Caco-2 (cell line): ENCODE measurements around the gene YES1. TPM values are rescaled to one million over a fixed set of nuclear protein-coding genes. Genes with fewer than 3 reads are reported as not detected.

Experiments used
- BruUV-seq: library from RNA; stranded (reverse); fragments of 400-500 nt; replicated peaks from 2 replicates; lab custom pipeline; 2021; lab: Mats Ljungman, UMichigan
- CTCF ChIA-PET: fragments of 300-600 bp; sonication (Branson Sonifier 250); formaldehyde crosslinking; loops from one replicate; lab custom pipeline; 2022; ENCODE audit warnings: antibody characterized with exemption; lab: Charles Lee
- POLR2A ChIA-PET: fragments of 300-600 bp; sonication (Branson Sonifier 250); formaldehyde crosslinking; loops from one replicate; lab custom pipeline; 2022; ENCODE audit warnings: antibody characterized with exemption; lab: Charles Lee
- DNase-seq, 2 experiments: peaks; one replicate each; pipeline versions ENCODE4 v3.0.0 to v3.0.0-alpha.2; 2020 to 2022
- H3K27me3 ChIP-seq: replicated peaks from 2 replicates; pipeline ENCODE4 v1.6.0; 2011; ENCODE audit warnings: low read length; ENCODE audit not compliant: control insufficient read depth, insufficient read depth
- H3K36me3 ChIP-seq: 2 replicates; pipeline ENCODE4 v1.5.1; 2011; ENCODE audit warnings: low read length; ENCODE audit not compliant: control insufficient read depth, insufficient read depth
- H3K4me1 ChIP-seq: fragments of 250-450 bp; sonication (Bioruptor Pico); 2 replicates; pipeline ENCODE4 v1.5.1; 2020; ENCODE audit warnings: mild to moderate bottlenecking
- H3K4me3 ChIP-seq: 2 replicates; pipeline ENCODE4 v1.5.1; 2011; ENCODE audit warnings: low read depth, mild to moderate bottlenecking, control low read depth, low read length
- H3K9me3 ChIP-seq: fragments of 250-450 bp; sonication (Bioruptor Pico); 2 replicates; pipeline ENCODE4 v1.5.1; 2020; ENCODE audit warnings: mild to moderate bottlenecking, moderate library complexity
- H3K27ac Mint-ChIP-seq: one replicate; pipeline ENCODE4 v1.8.0; 2022; ENCODE audit warnings: mixed read lengths; ENCODE audit not compliant: unreplicated experiment
- H3K27me3 Mint-ChIP-seq: one replicate; pipeline ENCODE4 v1.8.0; 2022; ENCODE audit warnings: mixed read lengths; ENCODE audit not compliant: insufficient read depth, unreplicated experiment
- H3K36me3 Mint-ChIP-seq: one replicate; pipeline ENCODE4 v1.8.0; 2022; ENCODE audit warnings: mild to moderate bottlenecking, mixed read lengths; ENCODE audit not compliant: insufficient read depth, unreplicated experiment
- H3K4me1 Mint-ChIP-seq: one replicate; pipeline ENCODE4 v1.8.0; 2022; ENCODE audit warnings: low read depth, mixed read lengths; ENCODE audit not compliant: unreplicated experiment
- H3K4me3 Mint-ChIP-seq: one replicate; pipeline ENCODE4 v1.8.0; 2022; ENCODE audit warnings: mild to moderate bottlenecking, moderate library complexity, mixed read lengths; ENCODE audit not compliant: unreplicated experiment
- H3K9me3 Mint-ChIP-seq: one replicate; pipeline ENCODE4 v1.8.0; 2022; ENCODE audit warnings: mixed read lengths; ENCODE audit not compliant: unreplicated experiment
- CTCF ChIP-seq, 2 experiments: fragments of 200-600 bp in 1 of 2; IDR thresholded peaks; 1 replicate in 1 of 2; 2 replicates in 1 of 2; pipeline versions ENCODE4 v1.5.1 to v1.8.0; 2011 to 2022; ENCODE audit warnings: antibody characterized with exemption in 1 of 2, control low read depth in 1 of 2, inconsistent platforms in 1 of 2, low read depth in 1 of 2, low read length in 1 of 2, mild to moderate bottlenecking in 1 of 2, moderate library complexity in 1 of 2; ENCODE audit not compliant: insufficient read depth in 1 of 2, severe bottlenecking in 1 of 2, unreplicated experiment in 1 of 2
- intact Hi-C: fragments of 100-400 bp; cut with micrococcal nuclease; formaldehyde crosslinking; loops from one replicate; pipeline ENCODE4 v1.10.0; 2022; ENCODE audit not compliant: unreplicated experiment
- total RNA-seq: library from RNA; stranded (reverse); gene quantifications from 2 replicates; pipeline ENCODE4 v1.2.3, GENCODE V29; 2022

YES1 gene
- total RNA-seq, 1 experiment from 2014 or later = 95.0 TPM

GRCh38 chr18:785242-785641 lies 26.8 kb downstream of the YES1 start:
- Histone ChIP-seq H3K36me3 (no peaks in the 10 kb centered on the region), H3K4me1 (peaks cover 12% of the 10 kb centered on the region), H3K9me3 (no peaks in the 10 kb centered on the region), H3K4me3 (no peak overlapping the region), H3K27me3 (no peaks in the 10 kb centered on the region)
- Mint-ChIP-seq H3K9me3 (no peaks in the 10 kb centered on the region), H3K4me1 (peaks cover 19% of the 10 kb centered on the region), H3K27me3 (no peaks in the 10 kb centered on the region), H3K36me3 (no peaks in the 10 kb centered on the region), H3K4me3 (no peak overlapping the region), H3K27ac (no peak overlapping the region)
- no peak for DNase-seq
- POLR2A ChIA-PET = no interaction called here
- CTCF ChIA-PET = no interaction called here
- TF ChIP-seq CTCF (IDR thresholded peaks at IDR 0.05; ENCODE audit: insufficient read depth in 1 of 2, low read depth in 1 of 2, low read length in 1 of 2, severe bottlenecking in 1 of 2, unreplicated experiment in 1 of 2) = no peak
- no TSS peak for BruUV-seq
- intact Hi-C loops = no loop called here

- DNase-seq = no peak
- intact Hi-C loops = no loop called here
- H3K36me3 ChIP-seq = no peaks in the 10 kb centered on the region
- H3K9me3 ChIP-seq = no peaks in the 10 kb centered on the region
- TF ChIP-seq CTCF (IDR thresholded peaks at IDR 0.05; ENCODE audit: insufficient read depth in 1 of 2, low read depth in 1 of 2, low read length in 1 of 2, severe bottlenecking in 1 of 2, unreplicated experiment in 1 of 2) = no peak
- H3K36me3 Mint-ChIP-seq = no peaks in the 10 kb centered on the region
- peaks cover 19% of the 10 kb centered on the region for H3K4me1 Mint-ChIP-seq
- H3K4me3 ChIP-seq = no peak overlapping the region
- no peaks in the 10 kb centered on the region for H3K27me3 Mint-ChIP-seq
- BruUV-seq = no TSS peak
- CTCF ChIA-PET = no interaction called here
- H3K9me3 Mint-ChIP-seq = no peaks in the 10 kb centered on the region
- H3K4me1 ChIP-seq = peaks cover 12% of the 10 kb centered on the region
- H3K4me3 Mint-ChIP-seq = no peak overlapping the region
- no peak overlapping the region for H3K27ac Mint-ChIP-seq
- no peaks in the 10 kb centered on the region for H3K27me3 ChIP-seq
- POLR2A ChIA-PET = no interaction called here
Observed at GRCh38 chr18:784470-785172, 27.4 kb downstream of the YES1 start.

GRCh38 chr18:778194-778927 lies 33.7 kb downstream of the YES1 start:
- H3K4me1 Mint-ChIP-seq = peaks cover 28% of the 10 kb centered on the region
- POLR2A ChIA-PET = no interaction called here
- Histone ChIP-seq H3K27me3 (no peaks in the 10 kb centered on the region), H3K4me1 (peaks cover 31% of the 10 kb centered on the region), H3K9me3 (no peaks in the 10 kb centered on the region), H3K36me3 (no peaks in the 10 kb centered on the region), H3K4me3 (no peak overlapping the region)
- intact Hi-C loops = no loop called here
- H3K36me3 Mint-ChIP-seq = no peaks in the 10 kb centered on the region
- no peaks in the 10 kb centered on the region for H3K9me3 Mint-ChIP-seq
- no peak for TF ChIP-seq CTCF (IDR thresholded peaks at IDR 0.05; ENCODE audit: insufficient read depth in 1 of 2, low read depth in 1 of 2, low read length in 1 of 2, severe bottlenecking in 1 of 2, unreplicated experiment in 1 of 2)
- H3K4me3 Mint-ChIP-seq = no peak overlapping the region
- no peaks in the 10 kb centered on the region for H3K27me3 Mint-ChIP-seq
- DNase-seq = no peak
- no peak overlapping the region for H3K27ac Mint-ChIP-seq
- CTCF ChIA-PET = no interaction called here
- BruUV-seq = no TSS peak
